DOHH2 (cell line): Measurements from ENCODE around the gene GPX4.

ENCODE experiments used
- EZH2phosphoT487 ChIP-seq: fragments of 200-600 bp; sonication (generic); IDR thresholded peaks from 2 replicates; pipeline ENCODE4 v1.6.1; 2017; ENCODE audit warnings: borderline replicate concordance, mild to moderate bottlenecking, antibody characterized with exemption, low read length, moderate library complexity, mixed read lengths
- TF ChIP-seq, protein P1 (sequence below): fragments of 200-600 bp; sonication (generic); IDR thresholded peaks from one replicate; pipeline ENCODE4 v1.5.1; 2014; ENCODE audit warnings: antibody characterized with exemption, mild to moderate bottlenecking, low read depth, low read length; ENCODE audit not compliant: poor library complexity, severe bottlenecking

DNA sequence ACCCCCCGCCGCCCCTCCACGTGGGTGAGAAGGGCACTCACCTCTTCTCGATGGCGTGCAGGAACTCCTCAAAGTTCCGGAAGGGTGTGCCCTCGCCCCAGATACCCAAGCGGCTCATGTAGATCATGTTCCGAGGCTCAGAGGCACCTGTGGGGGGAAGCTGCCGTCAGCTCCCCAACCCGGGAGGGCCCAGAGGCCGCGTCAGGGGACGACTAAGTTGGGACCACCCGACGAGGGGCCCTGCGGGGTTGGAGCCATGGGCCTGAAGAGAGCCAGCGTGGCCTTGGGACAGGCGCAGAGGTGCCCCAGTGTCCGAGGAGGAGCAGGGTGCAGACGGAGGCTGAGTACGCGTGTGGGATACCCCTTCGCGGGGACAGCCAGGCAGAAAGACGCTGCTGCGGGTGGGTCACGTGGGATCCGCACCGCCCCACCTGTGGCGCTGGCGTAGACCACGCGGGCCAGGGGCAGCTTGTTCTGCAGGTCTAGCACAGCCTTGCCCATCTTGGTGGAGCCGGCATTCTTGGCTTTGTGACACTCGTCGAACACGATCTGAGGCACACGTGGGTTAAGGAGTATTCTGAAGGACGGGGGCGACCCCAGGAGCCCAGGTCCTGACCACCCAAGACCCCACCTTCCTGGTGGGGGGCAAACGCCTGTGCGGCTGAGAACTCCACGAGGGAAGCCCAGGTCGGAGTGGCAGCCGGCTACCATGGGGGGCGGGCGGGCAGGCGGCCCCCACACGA lies 15.9 kb downstream of the GPX4 start:
- TF ChIP-seq, protein P1, sequence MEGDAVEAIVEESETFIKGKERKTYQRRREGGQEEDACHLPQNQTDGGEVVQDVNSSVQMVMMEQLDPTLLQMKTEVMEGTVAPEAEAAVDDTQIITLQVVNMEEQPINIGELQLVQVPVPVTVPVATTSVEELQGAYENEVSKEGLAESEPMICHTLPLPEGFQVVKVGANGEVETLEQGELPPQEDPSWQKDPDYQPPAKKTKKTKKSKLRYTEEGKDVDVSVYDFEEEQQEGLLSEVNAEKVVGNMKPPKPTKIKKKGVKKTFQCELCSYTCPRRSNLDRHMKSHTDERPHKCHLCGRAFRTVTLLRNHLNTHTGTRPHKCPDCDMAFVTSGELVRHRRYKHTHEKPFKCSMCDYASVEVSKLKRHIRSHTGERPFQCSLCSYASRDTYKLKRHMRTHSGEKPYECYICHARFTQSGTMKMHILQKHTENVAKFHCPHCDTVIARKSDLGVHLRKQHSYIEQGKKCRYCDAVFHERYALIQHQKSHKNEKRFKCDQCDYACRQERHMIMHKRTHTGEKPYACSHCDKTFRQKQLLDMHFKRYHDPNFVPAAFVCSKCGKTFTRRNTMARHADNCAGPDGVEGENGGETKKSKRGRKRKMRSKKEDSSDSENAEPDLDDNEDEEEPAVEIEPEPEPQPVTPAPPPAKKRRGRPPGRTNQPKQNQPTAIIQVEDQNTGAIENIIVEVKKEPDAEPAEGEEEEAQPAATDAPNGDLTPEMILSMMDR: no peak
- no peak for TF ChIP-seq EZH2phosphoT487
